IPS-20b (cell line): ENCODE results near the gene CXorf49B.
"Not testable (repeated sequence)": the region's sequence is repeated elsewhere in the genome, so short reads cannot be mapped to it uniquely, and the experiment has no call there.

Source experiments
- H3K27ac ChIP-seq: one replicate; pipeline ENCODE4 v1.5.1; 2013; ENCODE audit warnings: low read length
- H3K27me3 ChIP-seq: 2 replicates; pipeline ENCODE4 v1.6.1; 2013; ENCODE audit warnings: mild to moderate bottlenecking, low read length, inconsistent platforms; ENCODE audit not compliant: insufficient read depth
- H3K36me3 ChIP-seq: 2 replicates; pipeline ENCODE4 v1.6.1; 2013; ENCODE audit warnings: low read depth, mild to moderate bottlenecking, inconsistent platforms, low read length, moderate library complexity; ENCODE audit not compliant: insufficient read depth
- H3K4me1 ChIP-seq: 2 replicates; pipeline ENCODE4 v1.6.1; 2013; ENCODE audit warnings: mild to moderate bottlenecking, control low read depth, inconsistent platforms, low read length, moderate library complexity; ENCODE audit not compliant: insufficient read depth
- H3K4me3 ChIP-seq: 2 replicates; pipeline ENCODE4 v1.5.1; 2013; ENCODE audit warnings: mild to moderate bottlenecking, low read length, inconsistent platforms
- H3K9ac ChIP-seq: 2 replicates; pipeline ENCODE4 v1.6.1; 2013; ENCODE audit warnings: low read depth, mild to moderate bottlenecking, inconsistent platforms, low read length, moderate library complexity
- H3K9me3 ChIP-seq: 2 replicates; pipeline ENCODE4 v1.6.1; 2013; ENCODE audit warnings: mild to moderate bottlenecking, low read depth, low read length, inconsistent platforms; ENCODE audit not compliant: insufficient read depth

CXorf49B gene

DNA sequence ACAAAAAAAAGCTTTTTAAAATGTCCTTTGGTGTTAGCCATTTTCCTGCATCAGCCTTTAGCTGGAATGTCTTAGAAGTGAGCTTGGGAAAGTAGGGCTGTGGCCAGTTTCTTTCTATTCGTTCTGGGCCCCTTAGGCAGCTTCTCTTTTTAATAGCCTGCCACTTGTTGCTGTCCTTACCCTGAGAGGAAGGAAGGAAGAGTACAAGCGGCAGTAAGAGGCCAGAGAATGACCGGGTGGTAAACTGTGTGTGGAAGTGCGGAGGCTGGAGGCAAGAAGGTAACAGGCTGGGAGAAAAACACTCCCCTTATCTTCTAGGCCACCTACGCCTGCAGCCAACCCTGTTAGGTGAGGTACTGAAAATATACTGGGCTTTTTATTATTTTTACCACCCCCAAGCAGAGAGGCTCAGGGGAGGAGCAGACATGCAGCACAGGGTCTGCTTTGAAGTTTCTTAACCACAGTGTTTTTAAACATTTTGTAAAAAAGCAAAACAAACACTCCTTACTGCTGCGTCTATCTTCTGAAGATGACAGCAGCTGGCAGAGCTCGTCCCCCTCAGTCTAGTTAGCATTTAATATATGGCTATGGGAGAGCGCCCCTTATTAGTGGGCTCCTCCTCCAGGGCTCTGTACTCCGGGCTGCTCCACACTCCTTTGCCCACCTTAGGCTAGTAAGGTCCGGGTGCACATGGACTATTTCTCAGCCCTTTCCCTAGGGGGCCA, 19.2 kb downstream of the CXorf49B start:
- H3K4me3 ChIP-seq, H3K27me3 ChIP-seq, H3K36me3 ChIP-seq, H3K27ac ChIP-seq, H3K9me3 ChIP-seq, H3K4me1 ChIP-seq, H3K9ac ChIP-seq: not testable (repeated sequence)

DNA sequence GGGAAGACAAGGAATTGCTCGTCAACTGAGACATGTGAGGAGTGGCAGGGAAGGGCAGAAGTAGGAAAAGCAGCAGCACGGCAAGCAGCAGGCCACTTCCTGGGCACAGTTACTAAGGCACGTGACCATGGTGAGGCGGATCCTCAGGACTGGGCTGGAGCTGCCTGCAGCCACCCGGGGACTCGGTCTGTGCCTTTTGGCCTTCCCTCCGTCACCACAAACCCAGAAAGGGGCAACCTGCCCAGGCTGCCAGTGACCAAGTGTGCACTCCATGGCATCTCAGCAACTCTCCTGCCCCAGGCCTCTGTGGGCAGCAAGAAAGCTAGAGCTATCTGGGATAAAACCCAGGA, 19.8 kb downstream of the CXorf49B start:
- not testable (repeated sequence) for H3K36me3 ChIP-seq, H3K4me3 ChIP-seq, H3K27ac ChIP-seq, H3K27me3 ChIP-seq, H3K4me1 ChIP-seq, H3K9me3 ChIP-seq, H3K9ac ChIP-seq

DNA sequence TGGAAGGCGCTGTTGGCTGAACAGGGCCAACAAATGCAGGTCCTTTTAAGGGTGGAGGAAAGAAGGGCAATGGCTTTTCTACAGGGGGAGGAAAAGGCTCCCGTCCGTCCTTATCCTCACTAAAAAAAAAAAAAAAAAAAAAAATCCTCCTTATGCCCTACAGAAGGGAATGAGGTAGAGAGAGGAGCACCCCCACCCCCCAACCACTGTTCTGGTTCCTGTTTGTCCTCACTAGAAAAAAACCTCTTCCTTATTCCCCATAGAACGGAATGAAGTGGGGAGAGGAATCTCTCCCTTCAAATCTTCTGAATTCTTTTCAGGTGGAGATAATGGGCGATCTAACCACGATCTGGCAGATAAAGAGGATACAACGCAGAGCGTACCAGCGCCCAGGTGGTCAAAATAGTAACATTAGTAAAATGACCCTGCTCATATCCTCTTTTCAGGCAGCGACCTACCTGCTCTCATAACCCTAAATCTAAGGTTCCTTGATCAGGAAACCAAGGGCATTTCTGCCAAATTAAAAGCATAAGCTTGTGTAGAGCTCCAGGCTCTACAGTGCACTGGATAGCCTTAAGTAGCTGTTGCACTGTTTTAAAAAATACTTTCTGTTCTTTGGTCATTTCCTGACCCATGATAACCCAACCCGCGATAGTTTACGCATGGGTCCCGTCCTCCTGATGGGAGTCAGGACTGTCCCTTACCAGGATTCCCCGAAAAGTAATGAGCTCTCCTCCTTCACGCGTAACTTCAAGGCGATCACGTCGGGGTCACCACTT, 20.6 kb downstream of the CXorf49B start:
- not testable (repeated sequence) for H3K4me3 ChIP-seq, H3K36me3 ChIP-seq, H3K4me1 ChIP-seq, H3K27ac ChIP-seq, H3K27me3 ChIP-seq, H3K9me3 ChIP-seq, H3K9ac ChIP-seq

DNA sequence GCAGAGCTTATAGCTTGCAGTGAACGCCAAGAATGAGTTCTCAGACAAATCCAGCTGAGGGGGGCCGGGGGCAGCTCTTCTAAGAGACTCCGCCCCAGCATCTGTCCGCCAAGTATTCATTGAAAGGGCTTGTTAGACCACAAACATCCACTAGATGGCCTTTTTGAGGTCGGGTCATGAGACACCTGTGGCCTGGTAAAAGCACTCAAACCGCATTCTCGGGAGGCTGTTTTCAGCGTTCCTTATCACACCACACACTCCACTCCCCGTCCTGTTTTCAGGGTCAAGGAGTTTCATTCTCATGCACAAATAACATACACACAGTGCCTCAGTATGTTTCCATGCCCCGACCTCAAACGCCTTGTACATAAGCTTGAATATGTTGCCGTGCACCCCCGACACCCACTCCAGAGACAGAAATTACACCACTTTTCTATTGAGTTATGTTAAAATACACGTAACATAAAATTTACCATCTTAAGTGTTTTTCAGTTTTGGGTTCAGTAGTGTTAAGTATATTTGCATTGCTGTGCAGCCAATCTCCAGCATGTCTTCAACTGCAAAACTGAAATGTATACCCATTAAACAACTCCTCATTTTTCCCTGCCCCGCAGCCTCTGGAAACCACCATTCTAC, 21.3 kb downstream of the CXorf49B start:
- not testable (repeated sequence) for H3K9ac ChIP-seq, H3K27ac ChIP-seq, H3K9me3 ChIP-seq, H3K4me1 ChIP-seq, H3K4me3 ChIP-seq, H3K36me3 ChIP-seq, H3K27me3 ChIP-seq

DNA sequence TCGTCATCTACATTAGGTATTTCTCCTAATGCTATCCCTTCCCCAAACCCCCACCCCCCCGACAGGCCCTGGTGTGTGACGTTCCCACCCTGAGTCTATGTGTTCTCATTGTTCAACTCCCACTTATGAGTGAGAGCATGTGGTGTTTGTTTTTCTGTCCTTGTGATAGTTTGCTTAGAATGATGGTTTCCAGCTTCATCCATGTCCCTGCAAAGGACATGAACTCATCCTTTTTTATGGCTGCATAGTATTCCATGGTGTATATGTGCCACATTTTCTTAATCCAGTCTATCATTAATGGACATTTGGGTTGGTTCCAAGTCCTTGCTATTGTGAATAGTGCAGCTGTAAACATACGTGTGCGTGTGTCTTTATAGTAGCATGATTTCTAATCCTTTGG, 43.3 kb downstream of the CXorf49B start:
- not testable (repeated sequence) for H3K27me3 ChIP-seq, H3K4me1 ChIP-seq, H3K4me3 ChIP-seq, H3K27ac ChIP-seq, H3K9me3 ChIP-seq, H3K36me3 ChIP-seq, H3K9ac ChIP-seq

DNA sequence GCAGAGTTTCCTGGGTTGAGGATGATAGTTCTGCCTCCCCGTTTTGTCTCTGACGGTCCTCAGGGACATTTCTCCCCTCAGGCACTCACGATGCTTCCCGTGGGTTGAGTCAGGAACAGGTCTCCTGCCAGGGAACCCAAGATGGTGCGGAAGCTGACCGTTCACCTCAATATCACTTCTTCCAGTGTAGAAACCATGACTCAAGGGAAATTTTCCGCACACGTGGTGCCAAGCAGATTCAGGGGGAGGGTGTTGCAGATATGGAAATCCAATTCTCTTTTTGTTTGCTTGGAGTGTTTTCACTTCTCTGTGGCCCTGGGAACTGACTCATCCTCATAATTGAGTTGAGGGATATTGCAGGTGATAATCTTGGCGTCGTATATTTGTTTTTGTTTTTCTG, 46.7 kb downstream of the CXorf49B start:
- no peaks in the 10 kb centered on the region for H3K27me3 ChIP-seq
- no peak overlapping the region for H3K27ac ChIP-seq

DNA sequence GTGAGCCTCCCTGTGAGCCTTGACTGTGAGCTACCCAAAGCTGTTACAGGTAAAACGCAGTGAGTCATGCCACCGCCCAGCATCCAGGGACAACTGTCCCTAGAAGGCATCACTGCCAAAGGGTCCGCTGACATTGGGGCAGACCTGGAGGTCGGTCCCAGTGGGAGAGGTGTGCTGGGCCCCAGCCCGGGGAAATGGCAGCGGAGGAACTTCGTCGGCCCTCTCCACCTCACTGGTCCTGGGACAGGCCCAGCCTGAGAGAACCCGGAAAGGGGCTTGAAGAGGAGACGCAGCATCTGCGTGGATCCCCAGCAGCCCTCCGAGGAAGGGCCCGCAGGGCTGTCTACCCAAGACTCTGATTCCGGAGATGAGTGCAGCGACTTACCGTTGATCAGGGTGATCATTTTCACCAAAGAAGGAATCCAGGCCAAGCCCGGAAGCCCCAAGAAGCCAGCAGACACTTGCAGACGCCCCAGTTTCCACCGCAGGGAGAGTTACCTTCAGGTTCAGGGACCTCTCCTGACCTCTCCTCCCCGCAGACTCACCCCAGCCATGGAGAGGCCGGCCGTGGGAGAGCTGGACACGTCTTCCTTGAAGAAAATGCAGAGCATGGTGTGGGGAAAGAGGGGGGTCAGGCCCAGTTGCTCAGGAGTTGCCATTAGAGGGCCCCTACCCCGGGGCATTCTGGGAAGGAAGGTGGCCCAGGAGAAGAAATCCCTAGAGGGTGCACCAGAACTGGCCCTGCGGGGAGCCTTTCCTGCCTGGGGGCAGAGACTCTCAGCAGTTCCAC, 51.2 kb downstream of the CXorf49B start:
- Histone ChIP-seq H3K9ac (no peak overlapping the region), H3K4me3 (no peak overlapping the region), H3K4me1 (no peaks in the 10 kb centered on the region), H3K27me3 (no peaks in the 10 kb centered on the region), H3K27ac (no peak overlapping the region), H3K36me3 (no peaks in the 10 kb centered on the region), H3K9me3 (no peaks in the 10 kb centered on the region)

More for the DNA sequence above, 46.7 kb downstream of the CXorf49B start:
- Histone ChIP-seq H3K4me1 (no peaks in the 10 kb centered on the region), H3K36me3 (no peaks in the 10 kb centered on the region), H3K9ac (no peak overlapping the region), H3K4me3 (no peak overlapping the region), H3K9me3 (no peaks in the 10 kb centered on the region)

DNA sequence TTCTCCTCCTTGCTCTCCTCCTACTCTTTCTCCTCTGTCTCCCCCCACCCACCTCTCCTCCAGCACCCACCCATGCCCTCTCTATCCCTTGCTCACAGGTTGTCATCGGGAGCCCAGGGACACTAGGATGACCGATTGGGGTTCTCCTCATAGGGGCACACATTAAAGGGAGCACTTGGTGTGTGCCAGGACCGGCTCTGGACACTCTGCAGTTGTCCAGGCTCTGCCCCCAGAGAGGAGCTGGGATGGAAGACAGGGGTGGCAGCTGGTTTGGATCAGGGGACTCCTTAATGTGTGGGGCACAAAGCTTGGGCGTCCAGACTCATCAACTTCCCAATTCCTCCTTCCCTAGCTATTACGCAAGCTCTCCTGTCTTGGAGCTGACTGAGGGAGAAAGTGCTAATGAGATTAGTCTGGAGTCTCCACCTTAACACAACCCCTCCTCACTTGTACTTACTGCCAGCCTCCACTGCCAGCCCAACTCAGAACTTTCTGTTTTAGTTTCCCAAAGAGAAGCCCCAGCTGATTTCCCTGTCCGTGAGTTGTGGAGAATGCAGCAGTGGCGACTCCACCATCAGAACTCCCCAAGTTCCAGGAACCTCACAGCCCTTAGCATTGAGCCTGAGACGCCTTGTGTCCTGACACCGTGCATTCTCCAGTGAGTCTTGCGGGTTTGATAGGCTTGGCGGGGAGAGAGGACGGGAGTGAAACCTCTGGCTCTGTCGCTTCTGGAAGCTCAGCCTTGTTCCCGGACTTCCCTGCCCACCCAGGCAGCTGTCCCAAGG, 52.2 kb downstream of the CXorf49B start:
- Histone ChIP-seq H3K4me1 (no peaks in the 10 kb centered on the region), H3K36me3 (no peaks in the 10 kb centered on the region), H3K9me3 (no peaks in the 10 kb centered on the region), H3K27ac (no peak overlapping the region), H3K27me3 (no peaks in the 10 kb centered on the region), H3K9ac (no peak overlapping the region), H3K4me3 (no peak overlapping the region)

DNA sequence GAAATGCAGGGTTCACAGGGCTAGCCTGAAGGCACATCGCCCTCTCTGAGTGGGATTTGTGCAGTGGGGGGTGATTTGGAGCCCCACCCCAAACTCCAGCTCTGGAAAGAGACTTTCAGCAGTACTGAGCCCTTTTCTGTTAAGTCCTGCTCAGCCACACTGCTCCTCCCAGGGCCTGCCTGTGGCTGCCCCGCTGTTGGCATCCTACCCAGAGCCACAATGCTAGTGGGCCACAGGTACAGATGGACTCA, 52.7 kb downstream of the CXorf49B start:
- Histone ChIP-seq H3K36me3 (no peaks in the 10 kb centered on the region), H3K4me1 (no peaks in the 10 kb centered on the region), H3K4me3 (no peak overlapping the region), H3K9me3 (no peaks in the 10 kb centered on the region), H3K27me3 (no peaks in the 10 kb centered on the region), H3K9ac (no peak overlapping the region), H3K27ac (no peak overlapping the region)
